ENCODE measurements around the gene MTA2.
"Not testable (repeated sequence)": the region's sequence is repeated elsewhere in the genome, so short reads cannot be mapped to it uniquely, and the experiment has no call there.

MTA2 gene

GRCh38 chr11:62565100-62565802 is 36.4 kb downstream of the MTA2 start:
- no peak for DNase-seq

GRCh38 chr11:62561677-62562230 is 39.9 kb downstream of the MTA2 start:
- DNase-seq, result not testable (repeated sequence)

DNA sequence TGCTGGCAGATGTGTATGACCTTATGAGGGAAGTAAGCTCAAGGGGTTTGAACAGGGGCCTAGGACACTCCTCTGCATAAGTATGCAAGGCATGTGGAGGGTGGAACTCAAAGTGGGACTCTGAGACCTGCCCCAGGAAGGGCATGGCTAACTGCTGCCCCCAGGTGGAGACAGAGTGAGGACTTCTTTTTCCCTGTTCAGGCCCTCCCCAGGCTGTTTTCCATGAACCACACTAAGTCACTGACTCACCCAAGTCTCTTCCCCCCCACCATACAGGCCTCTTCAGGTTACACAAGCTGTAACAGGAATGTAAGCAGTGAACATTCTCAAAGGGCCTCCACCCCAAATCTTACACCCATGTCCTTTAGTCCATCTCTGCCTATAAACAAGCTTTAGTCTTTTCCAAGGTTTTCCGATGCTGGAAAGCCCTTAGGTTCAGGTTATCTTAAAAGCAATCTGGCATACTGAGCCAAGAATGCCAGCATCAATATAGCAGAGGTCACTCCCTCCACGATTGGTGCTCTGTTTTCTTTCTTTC is 41.0 kb downstream of the MTA2 start:
- DNase-seq, result peak; percentile 85

GRCh38 chr11:62559626-62560025 is 42.0 kb downstream of the MTA2 start:
- not testable (repeated sequence) for DNase-seq

DNA sequence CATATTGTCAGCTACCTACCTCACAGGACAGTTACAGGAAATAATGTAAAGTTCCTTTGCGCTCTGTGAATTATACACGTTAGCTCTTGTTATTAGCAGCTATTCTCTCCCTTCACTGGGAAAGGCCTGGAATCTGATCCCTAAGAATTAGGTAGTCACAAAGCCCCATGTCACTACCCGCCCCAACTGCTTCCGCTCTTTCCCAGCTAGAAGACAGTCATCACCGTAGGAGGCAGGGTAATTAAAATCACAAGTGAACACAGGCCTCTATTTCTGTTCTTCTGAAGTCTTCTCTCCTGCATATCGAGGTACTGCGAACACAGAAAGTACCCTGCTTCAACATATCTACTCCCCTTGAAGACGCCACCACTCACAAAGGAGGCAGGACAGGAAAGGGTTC is 42.5 kb downstream of the MTA2 start:
- no peak for DNase-seq

DNA sequence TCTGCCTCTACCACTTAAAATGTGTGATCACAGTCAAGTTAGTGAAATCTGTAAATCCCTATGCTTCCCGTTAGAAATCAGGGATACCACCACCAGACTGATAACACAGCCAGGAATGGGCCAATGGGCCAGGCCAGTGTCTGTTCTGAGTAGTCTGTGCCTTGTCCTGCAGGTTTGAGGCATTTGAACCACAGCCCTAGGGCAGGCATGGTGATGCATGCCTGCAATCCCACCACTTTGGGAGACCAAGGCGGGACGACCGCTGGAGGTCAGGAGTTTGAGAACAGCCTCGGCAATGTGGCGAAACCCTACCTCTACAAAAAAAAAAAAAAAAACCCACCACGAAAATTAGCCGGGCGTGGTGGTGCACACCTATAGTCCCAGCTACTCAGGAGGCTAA is 43.0 kb downstream of the MTA2 start:
- no peak for DNase-seq

GRCh38 chr11:62556875-62557631 is 44.6 kb downstream of the MTA2 start:
- DNase-seq, result no peak

GRCh38 chr11:62556108-62556874 is 45.4 kb downstream of the MTA2 start:
- DNase-seq, result peak; percentile 90

- DNase-seq, result peak; percentile 90
These were observed 46.1 kb downstream of the MTA2 start for GRCh38 chr11:62555464-62556107.

GRCh38 chr11:62554387-62555167 is 47.1 kb downstream of the MTA2 start:
- no peak for DNase-seq

- peak; percentile 77 for DNase-seq
These were observed 47.8 kb downstream of the MTA2 start for GRCh38 chr11:62553839-62554361.

DNA sequence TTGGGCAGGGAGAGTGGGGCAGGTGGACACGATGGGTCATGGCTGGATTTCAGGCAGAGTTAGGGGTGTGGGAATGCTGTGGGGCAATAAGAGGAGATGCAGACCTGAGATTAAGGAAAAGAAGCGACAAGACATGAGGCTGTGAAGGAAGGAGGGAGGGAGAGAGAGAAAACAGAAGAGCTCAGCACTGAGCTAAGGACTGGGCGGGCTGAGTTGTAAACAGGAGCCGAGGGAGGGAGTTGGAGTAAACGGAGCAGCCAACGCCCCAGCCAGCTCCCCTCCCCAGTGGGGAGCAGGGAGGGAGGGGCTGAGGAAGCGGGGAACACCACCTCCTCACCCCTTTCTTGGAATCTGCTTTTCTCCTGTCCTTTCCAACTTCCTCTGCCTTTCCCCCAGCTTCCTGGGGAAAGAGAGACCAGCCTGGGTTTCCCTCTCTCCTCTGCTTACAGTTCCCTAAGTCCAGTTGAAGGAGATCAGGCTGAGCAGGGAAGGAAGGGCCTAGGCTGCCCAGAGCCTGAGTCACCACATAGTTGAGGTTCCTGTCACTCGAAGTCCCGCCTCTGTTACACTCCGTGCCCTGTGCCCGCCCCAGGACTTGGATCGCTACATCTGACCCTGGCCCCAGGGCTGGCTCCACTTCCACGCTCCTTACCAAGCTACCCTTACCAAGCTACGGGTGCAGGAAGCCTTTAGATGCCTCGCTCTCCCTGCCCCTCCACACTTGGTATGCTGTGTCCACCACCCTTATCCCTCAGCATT is 48.4 kb downstream of the MTA2 start:
- DNase-seq, result peak; percentile 86

DNA sequence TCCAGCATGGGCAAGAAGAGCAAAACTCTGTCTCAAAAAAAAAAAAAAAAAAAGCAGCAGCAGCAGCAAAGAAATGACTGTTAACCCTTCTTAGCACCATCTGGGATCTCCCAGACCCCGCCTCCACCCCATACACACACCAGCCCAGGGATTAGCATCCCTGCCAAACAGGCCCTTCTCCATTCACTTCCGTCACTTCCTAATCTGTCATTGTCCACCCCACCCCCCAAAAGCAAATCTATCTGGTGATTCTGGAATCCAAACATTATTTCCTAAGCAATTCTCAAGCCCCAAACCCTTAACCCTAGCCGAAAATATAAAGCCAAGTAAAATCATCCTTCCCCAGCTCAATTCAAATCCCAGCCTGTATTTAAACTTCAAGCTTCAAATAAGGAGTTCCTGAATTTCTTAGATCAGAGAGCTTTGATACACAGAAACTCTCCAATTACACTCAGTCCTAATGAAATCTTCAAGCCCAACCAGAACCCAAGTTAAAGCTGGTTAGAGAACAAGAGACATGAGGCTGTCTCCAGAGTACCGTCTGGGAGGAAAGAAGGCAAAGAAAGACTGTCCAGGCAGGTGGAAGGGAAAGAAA is 49.1 kb downstream of the MTA2 start:
- DNase-seq, result peak; percentile 65

DNA sequence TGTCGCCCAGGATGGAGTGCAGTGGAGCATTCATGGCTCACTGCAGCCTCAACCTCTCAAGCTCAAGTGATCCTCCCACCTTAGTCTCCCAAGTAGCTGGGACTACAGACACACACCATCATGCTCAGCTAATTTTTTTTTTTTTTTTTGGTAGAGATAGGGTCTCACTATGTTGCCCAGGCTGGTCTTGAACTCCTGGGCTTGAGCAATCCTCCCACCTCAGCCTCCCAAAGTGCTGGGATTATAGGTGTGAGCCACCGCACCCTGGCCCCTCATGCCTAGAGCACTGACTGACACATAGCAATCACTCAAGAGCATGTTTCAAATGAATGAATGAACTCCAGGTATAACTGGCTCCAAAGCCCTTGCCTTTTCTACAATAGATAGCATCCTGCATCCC is 51.2 kb downstream of the MTA2 start:
- not testable (repeated sequence) for DNase-seq

- no peak for DNase-seq
These were observed 52.9 kb downstream of the MTA2 start for GRCh38 chr11:62548545-62549335.

GRCh38 chr11:62547691-62548281 is 53.9 kb downstream of the MTA2 start:
- no peak for DNase-seq

GRCh38 chr11:62546929-62547625 is 54.6 kb downstream of the MTA2 start:
- DNase-seq, result no peak

GRCh38 chr11:62546244-62546928 is 55.3 kb downstream of the MTA2 start, which contains the start of gene AHNAK:
Gene AHNAK, minus strand, starts transcription at chr11:62546806. Its CDS starts 10,708 bp downstream, at chr11:62536098.
- peak; percentile 84 for DNase-seq

Data from CD4-positive, alpha-beta T cell treated with Interleukin-15 for 1 hour (primary cell).